ENCODE results near the gene RGL4.
"Not testable (repeated sequence)": the region's sequence is repeated elsewhere in the genome, so short reads cannot be mapped to it uniquely, and the experiment has no call there.

DNA sequence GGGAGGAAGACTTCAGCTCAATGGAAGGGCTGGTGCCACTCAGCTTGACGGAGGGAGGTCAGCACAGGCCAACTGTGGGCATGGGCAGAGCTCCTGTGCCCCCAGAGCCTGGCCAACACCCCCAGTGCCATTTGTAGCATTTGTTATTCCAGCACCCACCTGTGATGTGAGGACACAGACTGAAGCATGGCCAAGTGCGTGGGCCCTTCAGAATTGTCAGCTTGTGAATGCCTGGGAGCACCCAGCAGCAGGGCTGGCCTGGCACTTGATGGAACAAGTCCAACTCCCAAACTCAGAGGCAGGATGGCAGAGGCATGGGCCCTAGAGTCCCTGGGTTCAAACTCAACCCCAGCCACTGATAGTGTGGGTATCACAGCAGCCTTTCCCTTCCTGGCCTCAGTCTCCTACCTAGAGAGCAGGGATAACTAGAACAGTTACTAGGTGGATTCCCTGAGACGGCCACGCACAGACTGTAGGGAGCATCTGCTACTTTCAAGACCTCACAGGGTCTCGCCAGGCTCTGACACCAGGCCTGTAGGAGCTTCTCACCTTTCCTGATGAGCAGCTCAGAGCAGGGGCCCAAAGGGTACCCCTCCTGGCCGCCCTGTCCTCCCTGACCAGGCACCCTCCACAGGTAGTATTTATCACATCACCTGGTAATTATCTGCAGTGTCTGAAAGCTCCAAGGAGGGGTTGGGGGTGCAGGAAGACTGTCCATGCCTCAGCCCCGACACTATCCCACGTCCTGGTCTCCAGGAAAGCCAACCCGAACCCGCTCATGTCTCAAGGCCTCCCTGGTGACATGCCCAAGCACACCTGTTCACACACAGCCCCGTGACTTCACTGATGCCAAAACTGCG, 13.7 kb upstream of the RGL4 start:
- TF ChIP-seq, protein P1, sequence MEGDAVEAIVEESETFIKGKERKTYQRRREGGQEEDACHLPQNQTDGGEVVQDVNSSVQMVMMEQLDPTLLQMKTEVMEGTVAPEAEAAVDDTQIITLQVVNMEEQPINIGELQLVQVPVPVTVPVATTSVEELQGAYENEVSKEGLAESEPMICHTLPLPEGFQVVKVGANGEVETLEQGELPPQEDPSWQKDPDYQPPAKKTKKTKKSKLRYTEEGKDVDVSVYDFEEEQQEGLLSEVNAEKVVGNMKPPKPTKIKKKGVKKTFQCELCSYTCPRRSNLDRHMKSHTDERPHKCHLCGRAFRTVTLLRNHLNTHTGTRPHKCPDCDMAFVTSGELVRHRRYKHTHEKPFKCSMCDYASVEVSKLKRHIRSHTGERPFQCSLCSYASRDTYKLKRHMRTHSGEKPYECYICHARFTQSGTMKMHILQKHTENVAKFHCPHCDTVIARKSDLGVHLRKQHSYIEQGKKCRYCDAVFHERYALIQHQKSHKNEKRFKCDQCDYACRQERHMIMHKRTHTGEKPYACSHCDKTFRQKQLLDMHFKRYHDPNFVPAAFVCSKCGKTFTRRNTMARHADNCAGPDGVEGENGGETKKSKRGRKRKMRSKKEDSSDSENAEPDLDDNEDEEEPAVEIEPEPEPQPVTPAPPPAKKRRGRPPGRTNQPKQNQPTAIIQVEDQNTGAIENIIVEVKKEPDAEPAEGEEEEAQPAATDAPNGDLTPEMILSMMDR (IDR thresholded peaks at IDR 0.05 in 4 of 5, conservative IDR thresholded peaks at IDR 0.05 in 1 of 5): not testable (repeated sequence)
- not testable (repeated sequence) for TF ChIP-seq POLR2A (IDR thresholded peaks at IDR 0.05)
